Measurements from ENCODE around the gene ZAR1. TPM values are rescaled to one million over a fixed set of nuclear protein-coding genes. Genes with fewer than 3 reads are reported as not detected.

The ZAR1 gene
- total and polyA plus RNA-seq, 10 of the 15 experiments (the other 5 are each of a cell fraction or from before 2014, with no cell fraction given): not detected

DNA sequence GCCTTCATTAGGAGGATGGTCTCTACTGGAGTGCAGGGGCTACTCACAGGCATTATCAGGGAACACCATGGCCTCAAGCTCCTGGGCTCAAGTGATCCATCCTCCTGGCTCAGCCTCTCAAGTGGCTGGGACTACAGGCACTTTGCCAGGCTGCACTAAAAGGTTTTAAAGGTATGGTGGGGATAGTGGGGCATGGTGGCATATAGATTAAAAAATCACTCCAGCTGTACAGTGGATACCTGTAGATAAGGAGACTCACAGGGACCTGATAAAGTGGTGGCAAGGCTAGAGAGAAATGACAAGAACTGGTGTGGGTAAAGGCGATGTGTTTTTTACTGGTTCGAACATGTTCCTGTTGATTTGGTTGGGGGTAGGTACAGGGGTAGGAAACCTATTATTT is 5.9 kb downstream of the ZAR1 start:
- H3K4me2 ChIP-seq (ENCODE audit: control insufficient read depth, insufficient read depth): no peak overlapping the region
- ATAC-seq (no peak), DNase-seq (ENCODE audit: low read depth, low spot score) (no peak), FAIRE-seq (no peak)
- in situ Hi-C loops (cut with MboI): no loop called here
- H3K79me2 ChIP-seq (ENCODE audit: control insufficient read depth, insufficient read depth, low read length): no peaks in the 10 kb centered on the region
- H3K9ac ChIP-seq (ENCODE audit: control insufficient read depth, insufficient read depth, low read length): no peak overlapping the region
- POLR2A ChIA-PET: no interaction called here
- RAD21 ChIA-PET (ENCODE audit: unreplicated experiment): no interaction called here
- SMC1A ChIA-PET (ENCODE audit: uncharacterized antibody, unreplicated experiment): no interaction called here
- TF ChIP-seq DPF2 (IDR thresholded peaks at IDR 0.05): no peak
- H3K27ac ChIP-seq (ENCODE audit: control insufficient read depth, insufficient read depth): no peak overlapping the region
- H3K9me3 ChIP-seq (replicated peaks; ENCODE audit: control insufficient read depth, insufficient read depth, low read length): no peaks in the 10 kb centered on the region; the same call in 2 of the 3 replicates
- intact Hi-C loops (cut with micrococcal nuclease; ENCODE audit: unreplicated experiment): loop anchor here (5.0 kb wide), 1 partner anchor 49 kb away; no protein-coding TSS in a partner anchor
- no peaks in the 10 kb centered on the region; the same call in 1 of the 2 replicates for H4K20me1 ChIP-seq (ENCODE audit: control insufficient read depth, insufficient read depth)
- BruUV-seq (replicated peaks): no TSS peak
- peaks cover 0 to 7% of the 10 kb centered on the region in 2 experiments; a peak in 2 of 4 replicates for H3K36me3 ChIP-seq (ENCODE audit: control insufficient read depth in 2 of 2, insufficient read depth in 2 of 2, low read length in 1 of 2)
- H3K4me3 ChIP-seq: no peak overlapping the region
- CTCF ChIA-PET: interaction anchor here (0.6 kb wide), 1 partner anchor 20 kb away, joined by 3 read pairs; no protein-coding TSS in a partner anchor
- WGBS (ENCODE audit: insufficient coverage, insufficient replicate concordance, low lambda C conversion rate, missing lambda C conversion rate): 94% methylated on average over 2 of the region's 2 CpGs
- H3K4me1 ChIP-seq (ENCODE audit: control insufficient read depth, insufficient read depth, low read length): peaks cover 17% of the 10 kb centered on the region
- H2AFZ ChIP-seq (ENCODE audit: control insufficient read depth, low read depth, low read length): no peak overlapping the region
- H3K27me3 ChIP-seq (replicated peaks in 1 of 2; ENCODE audit: control insufficient read depth in 2 of 2, insufficient read depth in 2 of 2, low read length in 1 of 2): peaks cover 4 to 6% of the 10 kb centered on the region in 2 experiments; a peak in 3 of 4 replicates

DNA sequence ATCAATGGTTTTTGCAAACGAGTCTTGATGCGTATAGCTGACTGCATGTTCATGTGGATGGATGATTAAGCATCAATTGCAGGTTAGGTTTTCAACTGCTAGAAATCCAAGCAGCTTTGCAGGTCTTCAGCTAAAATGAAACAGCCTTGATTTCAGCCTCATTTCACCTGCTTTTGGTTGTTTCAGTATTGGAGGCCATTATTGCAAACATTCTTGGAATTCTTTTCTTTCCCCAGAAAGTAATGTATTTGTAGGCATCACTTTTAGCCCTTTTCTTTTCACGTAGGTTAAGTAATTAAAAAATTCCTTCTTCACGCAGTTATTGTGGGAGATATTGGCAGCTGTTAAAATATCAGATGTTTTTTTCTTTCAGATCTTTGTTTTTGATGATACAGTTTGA is 8.8 kb downstream of the ZAR1 start:
- peaks cover 0 to 7% of the 10 kb centered on the region in 2 experiments; a peak in 2 of 4 replicates for H3K36me3 ChIP-seq (ENCODE audit: control insufficient read depth in 2 of 2, insufficient read depth in 2 of 2, low read length in 1 of 2)
- BruUV-seq (replicated peaks): TSS peak; percentile 45
- peak overlapping the region; percentile 43 for H3K4me2 ChIP-seq (ENCODE audit: control insufficient read depth, insufficient read depth)
- intact Hi-C loops (cut with micrococcal nuclease; ENCODE audit: unreplicated experiment): loop anchor here (5.0 kb wide), 1 partner anchor 52 kb away; no protein-coding TSS in a partner anchor
- peaks cover 17% of the 10 kb centered on the region for H3K4me1 ChIP-seq (ENCODE audit: control insufficient read depth, insufficient read depth, low read length)
- H3K4me3 ChIP-seq: no peak overlapping the region
- H4K20me1 ChIP-seq (ENCODE audit: control insufficient read depth, insufficient read depth): no peaks in the 10 kb centered on the region; the same call in 1 of the 2 replicates
- DNase-seq (ENCODE audit: low read depth, low spot score) (no peak), FAIRE-seq (no peak), ATAC-seq (no peak)
- WGBS (ENCODE audit: insufficient coverage, insufficient replicate concordance, low lambda C conversion rate, missing lambda C conversion rate): 96% methylated on average over 4 of the region's 4 CpGs
- ChIA-PET SMC1A (ENCODE audit: uncharacterized antibody, unreplicated experiment) (no interaction called here), CTCF (interaction anchor here (1.3 to 1.5 kb wide), 2 partner anchors 11 to 22 kb away, joined by 3 to 4 read pairs; no protein-coding TSS in a partner anchor), POLR2A (no interaction called here), RAD21 (ENCODE audit: unreplicated experiment) (no interaction called here)
- H2AFZ ChIP-seq (ENCODE audit: control insufficient read depth, low read depth, low read length): no peak overlapping the region
- in situ Hi-C loops (cut with MboI): no loop called here
- no peaks in the 10 kb centered on the region for H3K9me3 ChIP-seq (replicated peaks; ENCODE audit: control insufficient read depth, insufficient read depth, low read length)
- no peaks in the 10 kb centered on the region for H3K79me2 ChIP-seq (ENCODE audit: control insufficient read depth, insufficient read depth, low read length)
- H3K27ac ChIP-seq (ENCODE audit: control insufficient read depth, insufficient read depth): peak overlapping the region; percentile 28
- H3K9ac ChIP-seq (ENCODE audit: control insufficient read depth, insufficient read depth, low read length): no peak overlapping the region
- H3K27me3 ChIP-seq (replicated peaks in 1 of 2; ENCODE audit: control insufficient read depth in 2 of 2, insufficient read depth in 2 of 2, low read length in 1 of 2): no peaks in the 10 kb centered on the region
- TF ChIP-seq CHD1 (IDR thresholded peaks at IDR 0.05; ENCODE audit: low read depth, low read length) (no peak), TARDBP (IDR thresholded peaks at IDR 0.05; ENCODE audit: borderline replicate concordance) (no peak), NR2F1 (conservative IDR thresholded peaks at IDR 0.05) (no peak), BACH1 (IDR thresholded peaks at IDR 0.05; ENCODE audit: borderline replicate concordance) (no peak), MYC (IDR thresholded peaks at IDR 0.05; ENCODE audit: insufficient read depth, insufficient read length, insufficient replicate concordance, low read length, severe bottlenecking) (no peak), TBL1XR1 (IDR thresholded peaks at IDR 0.05; ENCODE audit: low read depth, low read length) (no peak)
- TF ChIP-seq, protein P1, sequence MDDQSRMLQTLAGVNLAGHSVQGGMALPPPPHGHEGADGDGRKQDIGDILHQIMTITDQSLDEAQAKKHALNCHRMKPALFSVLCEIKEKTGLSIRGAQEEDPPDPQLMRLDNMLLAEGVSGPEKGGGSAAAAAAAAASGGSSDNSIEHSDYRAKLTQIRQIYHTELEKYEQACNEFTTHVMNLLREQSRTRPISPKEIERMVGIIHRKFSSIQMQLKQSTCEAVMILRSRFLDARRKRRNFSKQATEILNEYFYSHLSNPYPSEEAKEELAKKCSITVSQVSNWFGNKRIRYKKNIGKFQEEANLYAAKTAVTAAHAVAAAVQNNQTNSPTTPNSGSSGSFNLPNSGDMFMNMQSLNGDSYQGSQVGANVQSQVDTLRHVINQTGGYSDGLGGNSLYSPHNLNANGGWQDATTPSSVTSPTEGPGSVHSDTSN (IDR thresholded peaks at IDR 0.05; ENCODE audit: insufficient replicate concordance, low read depth, low read length): no peak
- TF ChIP-seq, protein P2, sequence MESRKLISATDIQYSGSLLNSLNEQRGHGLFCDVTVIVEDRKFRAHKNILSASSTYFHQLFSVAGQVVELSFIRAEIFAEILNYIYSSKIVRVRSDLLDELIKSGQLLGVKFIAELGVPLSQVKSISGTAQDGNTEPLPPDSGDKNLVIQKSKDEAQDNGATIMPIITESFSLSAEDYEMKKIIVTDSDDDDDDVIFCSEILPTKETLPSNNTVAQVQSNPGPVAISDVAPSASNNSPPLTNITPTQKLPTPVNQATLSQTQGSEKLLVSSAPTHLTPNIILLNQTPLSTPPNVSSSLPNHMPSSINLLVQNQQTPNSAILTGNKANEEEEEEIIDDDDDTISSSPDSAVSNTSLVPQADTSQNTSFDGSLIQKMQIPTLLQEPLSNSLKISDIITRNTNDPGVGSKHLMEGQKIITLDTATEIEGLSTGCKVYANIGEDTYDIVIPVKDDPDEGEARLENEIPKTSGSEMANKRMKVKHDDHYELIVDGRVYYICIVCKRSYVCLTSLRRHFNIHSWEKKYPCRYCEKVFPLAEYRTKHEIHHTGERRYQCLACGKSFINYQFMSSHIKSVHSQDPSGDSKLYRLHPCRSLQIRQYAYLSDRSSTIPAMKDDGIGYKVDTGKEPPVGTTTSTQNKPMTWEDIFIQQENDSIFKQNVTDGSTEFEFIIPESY (IDR thresholded peaks at IDR 0.05): no peak
- TF ChIP-seq, protein P3, sequence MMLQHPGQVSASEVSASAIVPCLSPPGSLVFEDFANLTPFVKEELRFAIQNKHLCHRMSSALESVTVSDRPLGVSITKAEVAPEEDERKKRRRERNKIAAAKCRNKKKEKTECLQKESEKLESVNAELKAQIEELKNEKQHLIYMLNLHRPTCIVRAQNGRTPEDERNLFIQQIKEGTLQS (IDR thresholded peaks at IDR 0.05; ENCODE audit: borderline replicate concordance, extremely low read depth, low read depth, low read length): no peak
